Tibial artery (tissue), 4 donors: ENCODE data around the gene CDK9.
A peak's percentile ranks its signal among the peaks of the same experiment; 100 is the strongest.

ENCODE experiments used
- DNase-seq, 2 donors: peaks; one replicate each; pipeline ENCODE4 v3.0.0-alpha.2; 2019
- H3K27ac ChIP-seq, 2 donors: fragments of 200-600 bp; sonication (generic) in 1 of 2; 1 replicate in 1 of 2; 2 replicates in 1 of 2; pipeline ENCODE4 v1.5.1; 2018 to 2019; ENCODE audit warnings: mild to moderate bottlenecking in 1 of 2
- H3K27me3 ChIP-seq, 2 donors: fragments of 200-600 bp; sonication (generic) in 1 of 2; one replicate each; pipeline versions ENCODE4 v1.5.1 to v1.6.0; 2016 to 2019
- H3K36me3 ChIP-seq, 3 donors: fragments of 200-600 bp; sonication (generic) in 2 of 3; one replicate each; pipeline ENCODE4 v1.5.1; 2016 to 2019; ENCODE audit warnings: mild to moderate bottlenecking in 2 of 3
- H3K4me1 ChIP-seq, 4 donors: fragments of 200-600 bp; sonication (generic) in 2 of 4; 1 replicate in 3 of 4; 2 replicates in 1 of 4; pipeline ENCODE4 v1.5.1; 2016 to 2019
- H3K4me3 ChIP-seq, 2 donors: fragments of 200-600 bp; sonication (generic) in 1 of 2; 1 replicate in 1 of 2; 2 replicates in 1 of 2; pipeline ENCODE4 v1.5.1; 2018 to 2019; ENCODE audit warnings: mild to moderate bottlenecking in 2 of 2
- H3K9me3 ChIP-seq, 3 donors: fragments of 200-600 bp; sonication (generic) in 1 of 3; one replicate each; pipeline ENCODE4 v1.5.1; 2016 to 2019
- intact Hi-C: fragments of 100-400 bp; cut with DNase I; formaldehyde crosslinking; loops from one replicate; pipeline ENCODE4 v1.15.0; 2023; ENCODE audit warnings: low total_unique reads
- TF ChIP-seq, protein P1 (sequence below), 2 experiments: fragments of 200-600 bp in 1 of 2; fragments of 450-650 bp in 1 of 2; IDR thresholded peaks; one replicate each; pipeline ENCODE4 v1.5.1; 2017 to 2019; ENCODE audit warnings: antibody characterized with exemption in 2 of 2, mild to moderate bottlenecking in 1 of 2, moderate library complexity in 1 of 2

Gene CDK9

DNA sequence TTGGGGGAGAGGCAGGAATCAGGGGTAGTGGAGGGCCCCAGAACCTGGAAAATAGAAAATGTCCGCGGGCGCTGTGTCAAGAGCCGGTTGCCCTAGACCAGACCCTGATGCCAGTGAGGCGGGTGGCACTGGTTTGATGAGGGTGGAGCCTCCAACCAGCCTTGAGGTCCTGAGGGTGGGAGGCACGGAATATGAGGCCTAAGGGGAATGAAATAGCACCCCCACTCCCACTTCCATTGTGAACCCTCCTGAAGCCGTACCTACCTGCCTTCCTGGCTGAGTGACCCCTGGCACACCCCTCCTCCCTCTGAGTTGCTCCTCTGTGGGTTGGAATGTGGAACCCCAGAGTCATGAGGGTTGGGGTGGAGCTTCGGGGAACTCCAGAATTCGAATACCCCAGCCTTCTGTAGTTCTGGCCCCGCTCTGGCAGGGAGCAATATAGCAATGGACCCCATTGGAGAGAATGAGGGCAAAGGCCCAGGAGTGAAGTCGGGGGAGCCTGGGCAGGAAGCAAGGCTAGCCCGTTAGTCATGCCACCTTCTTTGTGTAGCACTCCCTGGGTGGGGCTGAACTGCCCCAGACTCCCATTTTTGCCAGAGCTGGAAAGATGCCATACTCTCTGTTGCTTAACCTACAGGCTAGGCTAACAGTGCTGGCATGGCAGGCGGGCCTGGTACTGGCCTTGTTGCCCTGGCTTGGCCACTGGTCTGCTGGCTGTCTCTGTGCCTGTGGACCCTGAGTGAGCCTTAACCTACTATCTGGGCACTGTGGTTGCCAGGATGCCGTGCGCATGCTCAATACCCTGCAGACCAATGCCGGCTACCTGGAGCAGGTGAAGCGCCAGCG is 17.9 kb downstream of the CDK9 start:
- DNase-seq, result peak; percentile 45 to 79
- H3K36me3 ChIP-seq, result peaks cover 25 to 38% (median 30%) of the 10 kb centered on the region in 3 donors
- TF ChIP-seq, protein P1, sequence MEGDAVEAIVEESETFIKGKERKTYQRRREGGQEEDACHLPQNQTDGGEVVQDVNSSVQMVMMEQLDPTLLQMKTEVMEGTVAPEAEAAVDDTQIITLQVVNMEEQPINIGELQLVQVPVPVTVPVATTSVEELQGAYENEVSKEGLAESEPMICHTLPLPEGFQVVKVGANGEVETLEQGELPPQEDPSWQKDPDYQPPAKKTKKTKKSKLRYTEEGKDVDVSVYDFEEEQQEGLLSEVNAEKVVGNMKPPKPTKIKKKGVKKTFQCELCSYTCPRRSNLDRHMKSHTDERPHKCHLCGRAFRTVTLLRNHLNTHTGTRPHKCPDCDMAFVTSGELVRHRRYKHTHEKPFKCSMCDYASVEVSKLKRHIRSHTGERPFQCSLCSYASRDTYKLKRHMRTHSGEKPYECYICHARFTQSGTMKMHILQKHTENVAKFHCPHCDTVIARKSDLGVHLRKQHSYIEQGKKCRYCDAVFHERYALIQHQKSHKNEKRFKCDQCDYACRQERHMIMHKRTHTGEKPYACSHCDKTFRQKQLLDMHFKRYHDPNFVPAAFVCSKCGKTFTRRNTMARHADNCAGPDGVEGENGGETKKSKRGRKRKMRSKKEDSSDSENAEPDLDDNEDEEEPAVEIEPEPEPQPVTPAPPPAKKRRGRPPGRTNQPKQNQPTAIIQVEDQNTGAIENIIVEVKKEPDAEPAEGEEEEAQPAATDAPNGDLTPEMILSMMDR (IDR thresholded peaks at IDR 0.05), result no peak
- peaks cover 0 to 42% (median 26%) of the 10 kb centered on the region in 4 donors for H3K4me1 ChIP-seq
- H3K27ac ChIP-seq, result peak overlapping the region; percentile 95 to 96
- H3K9me3 ChIP-seq, result no peaks in the 10 kb centered on the region
- intact Hi-C loops, result no loop called here
- H3K27me3 ChIP-seq, result no peaks in the 10 kb centered on the region
- H3K4me3 ChIP-seq, result peak overlapping the region; percentile 75 to 90

DNA sequence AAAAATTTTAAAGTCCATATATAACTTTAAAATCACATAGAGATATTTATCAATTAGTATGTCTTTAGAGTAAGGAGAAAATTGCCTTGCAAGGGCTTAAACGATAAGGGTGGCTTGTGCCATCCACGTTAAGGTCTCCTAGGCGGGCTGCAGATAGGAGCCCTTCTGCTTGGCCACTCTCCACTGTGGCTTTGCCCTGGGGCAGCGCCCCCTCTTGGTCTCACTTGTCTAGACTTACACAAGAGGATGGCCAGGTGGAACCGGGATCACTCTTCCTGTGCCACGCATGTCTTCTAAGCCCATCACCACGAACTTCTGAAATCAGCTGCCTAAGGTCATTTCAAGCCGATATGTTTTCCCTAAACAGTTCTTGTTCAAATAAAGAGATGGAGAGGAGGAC is 19.8 kb downstream of the CDK9 start:
- Histone ChIP-seq H3K4me1 (peaks cover 0 to 42% (median 31%) of the 10 kb centered on the region in 4 donors), H3K27ac (no peak overlapping the region), H3K9me3 (no peaks in the 10 kb centered on the region), H3K27me3 (no peaks in the 10 kb centered on the region), H3K4me3 (no peak overlapping the region), H3K36me3 (peaks cover 40 to 47% (median 43%) of the 10 kb centered on the region in 3 donors)
- intact Hi-C loops, result no loop called here
- TF ChIP-seq, protein P1 (IDR thresholded peaks at IDR 0.05), result no peak
- DNase-seq, result no peak

DNA sequence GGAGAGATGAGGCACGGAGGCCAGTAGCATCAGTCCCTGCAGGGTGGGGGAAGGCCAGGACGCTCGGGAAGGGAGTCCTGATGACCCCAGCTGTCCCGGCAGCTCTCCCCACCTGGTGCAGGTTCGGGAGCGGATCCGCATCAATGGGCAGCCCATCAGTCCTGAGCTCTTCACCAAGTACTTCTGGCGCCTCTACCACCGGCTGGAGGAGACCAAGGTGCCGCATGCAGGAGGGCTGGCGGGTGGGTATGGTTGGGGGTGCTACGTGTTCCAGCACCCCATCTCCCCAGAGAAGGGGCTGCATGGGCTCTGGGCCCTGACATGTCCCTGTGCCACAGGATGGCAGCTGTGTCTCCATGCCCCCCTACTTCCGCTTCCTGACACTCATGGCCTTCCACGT is 21.0 kb downstream of the CDK9 start:
- intact Hi-C loops, result no loop called here
- DNase-seq, result no peak
- no peaks in the 10 kb centered on the region for H3K9me3 ChIP-seq
- peaks cover 0 to 40% (median 28%) of the 10 kb centered on the region in 4 donors for H3K4me1 ChIP-seq
- TF ChIP-seq, protein P1 (IDR thresholded peaks at IDR 0.05), result no peak
- no peaks in the 10 kb centered on the region for H3K27me3 ChIP-seq
- H3K4me3 ChIP-seq, result no peak overlapping the region
- peaks cover 51 to 60% (median 51%) of the 10 kb centered on the region in 3 donors for H3K36me3 ChIP-seq
- no peak overlapping the region for H3K27ac ChIP-seq

DNA sequence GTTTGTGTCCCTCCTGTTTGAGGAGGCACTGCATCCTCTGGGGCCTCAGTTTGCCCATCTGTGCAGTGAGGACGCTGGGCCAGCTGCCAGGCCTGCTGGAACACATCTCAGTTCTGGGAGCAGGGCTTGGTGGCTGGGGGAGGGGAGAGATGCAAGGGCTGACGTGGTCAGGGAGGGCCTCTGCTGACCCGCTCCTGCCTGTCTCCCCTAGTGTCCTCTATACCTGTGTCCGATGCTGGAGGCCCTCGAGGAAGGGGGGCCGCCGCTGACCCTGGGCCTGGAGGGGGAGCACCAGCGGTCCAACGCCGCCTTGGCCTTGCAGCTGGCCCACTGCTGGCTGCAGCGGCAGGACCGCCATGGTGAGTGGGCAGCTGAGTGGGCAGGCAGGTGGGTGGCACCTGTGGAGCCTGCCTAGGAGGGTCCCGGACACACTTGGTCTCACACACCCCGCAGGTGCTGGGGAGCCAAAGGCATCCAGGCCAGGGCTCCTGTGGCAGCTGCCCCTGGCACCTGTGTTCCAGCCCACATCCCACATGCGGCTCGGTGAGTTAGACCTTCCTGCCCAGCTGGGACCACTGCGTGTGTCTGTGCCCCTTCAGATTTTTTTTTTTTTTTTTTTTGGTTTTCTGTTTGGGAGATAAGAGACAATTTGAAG is 22.6 kb downstream of the CDK9 start:
- no peak overlapping the region for H3K27ac ChIP-seq
- peaks cover 67 to 76% (median 67%) of the 10 kb centered on the region in 3 donors for H3K36me3 ChIP-seq
- no peak overlapping the region for H3K4me3 ChIP-seq
- H3K4me1 ChIP-seq, result peaks cover 0 to 34% (median 25%) of the 10 kb centered on the region in 4 donors
- TF ChIP-seq, protein P1 (IDR thresholded peaks at IDR 0.05), result no peak
- no peaks in the 10 kb centered on the region for H3K9me3 ChIP-seq
- no peaks in the 10 kb centered on the region for H3K27me3 ChIP-seq
- no peak for DNase-seq
- intact Hi-C loops, result no loop called here

DNA sequence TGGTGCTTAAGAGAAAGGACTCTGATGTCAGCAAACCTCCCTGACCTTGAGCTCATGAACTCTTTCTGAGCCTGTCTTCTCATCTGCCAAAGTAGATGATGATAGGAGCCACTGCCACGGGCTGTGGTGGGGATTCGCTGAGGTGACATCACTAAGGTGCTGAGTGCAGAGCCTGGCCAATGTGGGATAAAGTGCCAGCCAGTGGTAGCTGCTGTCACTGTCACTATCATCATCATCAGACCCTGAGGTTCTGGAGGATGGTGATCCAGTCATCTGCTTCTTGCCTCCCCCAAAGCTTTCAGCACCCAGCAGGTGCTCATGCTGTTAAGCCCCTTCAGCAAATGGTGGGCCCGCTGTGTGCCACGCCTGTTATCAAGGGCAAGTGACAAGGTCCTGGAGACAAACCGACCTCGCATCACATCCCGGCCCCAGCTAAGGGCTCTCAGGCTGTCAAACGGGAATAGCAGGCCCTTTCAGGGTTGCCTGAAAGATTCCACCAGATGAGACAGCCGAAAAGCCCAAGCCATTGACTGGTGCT is 23.2 kb downstream of the CDK9 start:
- no peak for DNase-seq
- no peak overlapping the region for H3K4me3 ChIP-seq
- no peak overlapping the region for H3K27ac ChIP-seq
- no peaks in the 10 kb centered on the region for H3K27me3 ChIP-seq
- intact Hi-C loops, result no loop called here
- no peaks in the 10 kb centered on the region for H3K9me3 ChIP-seq
- peaks cover 73 to 82% (median 73%) of the 10 kb centered on the region in 3 donors for H3K36me3 ChIP-seq
- TF ChIP-seq, protein P1 (IDR thresholded peaks at IDR 0.05), result no peak
- peaks cover 0 to 28% (median 19%) of the 10 kb centered on the region in 4 donors for H3K4me1 ChIP-seq
